GM19463 (cell line): ENCODE data around the gene GALNS.

Experiments
- ATAC-seq: cut with Tn5 transposase; IDR thresholded peaks from one replicate; pipeline ENCODE4 v1.9.1; 2021; ENCODE audit warnings: mild to moderate bottlenecking, moderate library complexity; ENCODE audit not compliant: unreplicated experiment

GALNS gene

GRCh38 chr16:88820385-88821025, 36.2 kb downstream of the GALNS start:
- ATAC-seq = no peak

DNA sequence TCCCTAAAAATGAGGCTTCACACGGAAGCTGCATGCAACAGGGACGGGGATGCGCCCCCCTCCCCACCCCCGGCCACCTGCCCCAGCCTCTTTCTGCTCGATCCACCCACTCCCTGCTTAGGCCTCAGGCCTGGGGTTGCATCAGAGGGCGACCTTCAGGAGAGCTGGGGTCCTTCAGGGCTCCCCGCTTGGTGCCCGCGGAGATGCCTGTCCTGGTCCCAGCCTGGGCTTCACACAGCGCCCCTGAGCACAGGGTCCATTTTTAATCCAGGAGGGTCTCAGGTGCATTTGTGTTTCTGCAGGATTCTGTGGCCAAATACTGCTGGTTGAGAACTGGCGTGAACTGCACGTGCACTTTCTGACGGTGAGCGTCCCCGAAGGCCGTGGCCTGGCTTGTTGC, 37.6 kb downstream of the GALNS start:
- ATAC-seq = no peak

DNA sequence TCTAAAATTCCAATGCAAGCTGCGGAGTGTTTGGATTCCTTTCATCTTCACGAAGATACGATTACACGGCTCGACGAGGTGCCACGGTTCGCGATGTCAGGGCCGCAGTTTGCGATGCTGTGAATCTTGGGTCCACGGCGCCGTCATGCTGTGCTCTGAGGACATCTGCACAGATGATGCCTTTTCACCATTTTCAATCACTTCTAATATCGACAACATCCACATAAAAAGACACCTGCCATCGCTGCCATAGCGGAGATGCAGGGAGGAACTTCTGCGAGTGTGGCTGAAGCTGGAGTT, 38.2 kb downstream of the GALNS start:
- no peak for ATAC-seq

GRCh38 chr16:88817785-88818574, 38.8 kb downstream of the GALNS start:
- ATAC-seq = no peak

GRCh38 chr16:88816736-88817535, 39.8 kb downstream of the GALNS start:
- no peak for ATAC-seq

DNA sequence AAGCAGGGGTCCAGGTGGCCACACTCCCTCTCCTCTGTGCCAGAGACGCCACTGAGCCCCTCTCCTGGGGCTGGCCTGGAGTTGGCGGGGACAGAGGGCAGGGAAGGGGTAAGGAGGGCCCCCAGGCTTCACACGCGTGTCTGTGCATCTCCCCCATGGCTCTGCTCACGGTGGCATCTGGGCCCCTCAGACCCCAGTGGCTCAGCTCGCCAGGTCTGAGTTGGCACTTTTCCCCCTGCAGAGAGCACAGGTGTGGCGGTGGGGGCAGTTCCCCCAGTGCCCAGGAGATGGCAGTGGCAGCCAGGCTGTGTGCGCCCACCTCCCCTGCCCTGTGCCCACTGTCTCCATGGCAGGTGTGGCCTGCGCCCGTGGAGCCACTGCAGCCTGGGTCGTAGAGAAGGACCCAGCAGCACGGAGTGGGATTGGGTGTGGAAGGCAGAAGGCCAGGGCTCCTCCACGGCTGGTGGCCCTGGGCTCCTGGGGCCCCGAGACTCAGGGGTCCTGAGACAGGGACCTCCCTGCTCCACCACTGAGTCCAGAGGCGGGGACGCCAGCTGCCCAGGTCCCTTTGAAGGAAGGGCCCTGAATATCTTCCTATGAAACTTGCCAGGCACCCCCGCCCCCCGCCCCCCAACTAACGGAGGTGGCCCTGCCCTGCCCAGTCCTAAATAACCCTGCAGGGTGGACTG, 40.7 kb downstream of the GALNS start:
- ATAC-seq = no peak

GRCh38 chr16:88815227-88815626, 41.5 kb downstream of the GALNS start:
- ATAC-seq = no peak

DNA sequence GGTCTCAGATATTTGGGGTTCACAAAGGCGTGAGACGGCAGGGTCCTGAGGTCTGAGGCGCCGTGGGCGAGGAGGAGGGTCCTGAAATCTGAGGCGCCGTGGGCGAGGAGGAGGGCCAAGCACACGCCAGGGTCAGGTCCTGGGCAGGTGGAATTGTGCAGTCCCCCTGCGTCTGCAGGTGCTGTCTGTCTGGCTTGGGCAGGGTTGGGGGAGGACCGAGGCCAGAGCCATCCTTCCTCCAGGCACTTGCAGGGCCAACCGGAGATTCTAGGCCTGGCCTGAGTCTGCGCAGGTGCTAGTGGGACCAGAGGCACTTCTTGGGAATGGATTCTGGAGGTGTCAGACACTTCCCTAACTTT, 42.6 kb downstream of the GALNS start:
- no peak for ATAC-seq

- no peak for ATAC-seq
Observed at GRCh38 chr16:88813269-88814143, 43.2 kb downstream of the GALNS start.

DNA sequence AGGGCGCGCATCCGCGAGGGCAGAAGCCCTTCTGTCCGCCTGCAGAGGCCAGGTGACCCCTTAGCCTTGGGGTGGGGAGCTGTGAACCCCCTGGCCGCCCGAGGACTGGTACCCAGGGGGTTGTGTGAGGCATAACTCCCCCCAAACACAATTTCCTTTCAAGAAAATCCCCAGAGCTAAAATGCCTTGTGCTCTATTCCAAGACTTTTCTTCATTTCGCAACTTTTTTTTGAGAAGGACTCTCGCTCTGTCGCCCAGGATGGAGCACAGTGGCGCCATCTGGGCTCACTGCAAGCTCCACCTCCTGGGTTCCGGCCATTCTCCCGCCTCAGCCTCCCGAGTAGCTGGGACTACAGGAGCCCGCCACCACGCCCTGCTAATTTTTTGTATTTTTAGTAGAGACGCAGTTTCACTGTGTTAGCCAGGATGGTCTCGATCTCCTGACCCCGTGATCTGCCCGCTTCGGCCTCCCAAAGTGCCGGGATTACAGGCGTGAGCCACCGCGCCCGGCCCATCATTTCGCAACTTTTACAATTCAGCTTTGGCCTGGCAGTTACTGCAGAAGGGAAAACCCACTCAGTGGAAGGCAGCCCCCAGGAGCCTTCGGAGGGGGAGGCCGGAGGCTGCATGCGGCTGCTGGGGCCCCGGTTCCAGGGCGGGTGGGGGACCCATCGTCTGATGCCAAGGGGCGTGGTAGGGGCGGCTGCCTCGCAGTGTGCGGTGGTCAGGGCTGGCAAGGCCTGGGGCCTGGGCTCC, 44.1 kb downstream of the GALNS start:
- ATAC-seq = no peak

DNA sequence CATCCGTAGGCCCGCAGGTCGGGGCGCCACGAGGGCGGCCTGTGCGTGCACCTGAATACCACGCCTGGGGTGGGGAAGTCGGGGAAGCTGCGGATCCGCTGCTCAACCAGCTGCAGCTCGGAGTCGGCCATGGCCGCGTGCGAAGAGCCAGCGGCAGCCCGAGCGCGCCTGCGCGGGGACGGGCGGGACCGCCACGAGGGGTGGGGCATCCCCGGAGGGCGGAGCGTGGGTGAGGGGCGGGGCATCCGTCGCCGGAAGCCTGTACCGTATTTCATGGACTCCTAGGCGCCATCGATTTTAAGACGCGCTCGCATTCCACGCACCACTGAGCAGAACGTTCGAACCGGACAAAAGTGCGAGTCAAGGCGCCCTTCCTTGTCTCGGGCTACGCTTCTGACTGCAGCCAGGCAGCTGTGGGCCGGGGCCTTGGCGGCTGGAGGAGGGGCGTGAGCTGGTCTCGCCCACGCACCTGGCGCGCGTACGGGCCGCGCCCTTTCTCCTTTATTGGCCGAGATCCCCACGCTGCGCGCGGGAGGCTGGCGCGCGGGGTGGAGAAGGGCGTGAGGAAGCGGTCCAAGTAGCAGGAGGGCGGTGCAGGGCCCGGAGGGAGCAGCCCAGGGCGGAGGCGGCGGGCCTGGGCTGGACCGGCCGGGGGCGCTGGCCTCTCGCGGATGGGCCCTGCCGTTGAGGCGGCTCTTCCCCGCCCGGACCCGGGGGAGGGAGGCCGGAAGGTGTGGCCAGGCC, 44.8 kb downstream of the GALNS start, which contains the start of gene APRT:
TSS of gene APRT (minus strand) at position 160 of the 744 bp plus-strand sequence. CDS start at position 131, 29 bp downstream.
- peak; percentile 67 for ATAC-seq

GRCh38 chr16:88810912-88811768, 45.6 kb downstream of the GALNS start:
- peak; percentile 35 for ATAC-seq

DNA sequence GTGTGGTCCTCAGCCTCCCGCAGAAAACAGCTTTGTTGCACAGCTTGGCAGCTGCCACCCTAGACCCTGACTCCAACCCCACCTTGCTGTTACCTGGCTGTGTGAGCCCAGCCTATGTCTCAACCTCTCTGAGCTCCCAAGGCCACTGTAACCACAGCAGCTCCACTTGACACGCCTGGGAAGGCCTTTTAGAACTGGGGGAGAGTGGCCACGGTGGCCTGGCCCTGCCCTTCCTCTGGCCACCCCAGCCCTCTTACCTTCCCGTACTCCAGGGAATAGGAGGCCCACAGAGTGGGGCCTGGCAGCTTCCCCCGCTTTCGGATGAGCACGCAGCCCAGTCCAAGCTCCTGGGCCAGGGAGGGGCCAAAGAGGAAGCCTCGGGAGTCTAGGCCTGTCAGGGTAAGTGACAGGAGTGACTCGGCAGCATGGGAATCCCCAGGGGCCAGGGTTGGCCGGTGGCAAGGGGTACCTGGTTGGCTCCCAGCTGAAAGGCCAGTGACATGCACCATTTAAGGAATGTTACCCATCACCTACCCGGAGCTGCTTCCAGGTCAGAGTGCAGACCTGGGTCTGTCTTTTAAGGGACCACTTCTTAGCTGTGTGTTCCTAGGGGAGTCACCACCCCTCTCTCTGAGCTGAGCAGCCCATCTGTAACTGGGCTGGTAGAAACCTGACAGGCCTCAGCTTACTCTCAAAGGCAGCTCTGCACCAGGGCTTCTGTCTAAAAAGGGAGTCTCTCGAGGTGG, 46.4 kb downstream of the GALNS start:
- no peak for ATAC-seq

- ATAC-seq = no peak
Observed at GRCh38 chr16:88809676-88810165, 47.0 kb downstream of the GALNS start.

GRCh38 chr16:88809068-88809675, 47.6 kb downstream of the GALNS start:
- ATAC-seq = no peak

- ATAC-seq = no peak
Observed at GRCh38 chr16:88807626-88808453, 48.9 kb downstream of the GALNS start.
